ENCODE data around the gene SPOCD1. TPM values are rescaled to one million over a fixed set of nuclear protein-coding genes. Genes with fewer than 3 reads are reported as not detected.

The SPOCD1 gene
- total RNA-seq, 2 experiments from 2014 or later = 0.21 to 0.30 TPM

GRCh38 chr1:31797216-31797615 is 18.6 kb downstream of the SPOCD1 start:
- intact Hi-C loops (cut with micrococcal nuclease) = no loop called here
- H3K9me3 Mint-ChIP-seq = no peaks in the 10 kb centered on the region
- no peak overlapping the region for H3K27ac Mint-ChIP-seq
- DNase-seq = no peak
- CTCF ChIA-PET = interaction anchor here (0.9 to 1.0 kb wide), 2 partner anchors 8 to 19 kb away, joined by 3 to 7 read pairs; no protein-coding TSS in a partner anchor
- H3K4me3 Mint-ChIP-seq = no peak overlapping the region
- H3K4me1 Mint-ChIP-seq (ENCODE audit: low read depth) = peaks cover 7% of the 10 kb centered on the region
- H3K36me3 Mint-ChIP-seq (ENCODE audit: low read depth) = no peaks in the 10 kb centered on the region
- H3K27me3 Mint-ChIP-seq (ENCODE audit: low read depth) = no peaks in the 10 kb centered on the region

- intact Hi-C loops (cut with micrococcal nuclease) = no loop called here
- H3K4me3 Mint-ChIP-seq = no peak overlapping the region
- H3K36me3 Mint-ChIP-seq (ENCODE audit: low read depth) = no peaks in the 10 kb centered on the region
- CTCF ChIA-PET = no interaction called here
- no peak overlapping the region for H3K27ac Mint-ChIP-seq
- no peaks in the 10 kb centered on the region for H3K9me3 Mint-ChIP-seq
- DNase-seq = peak; percentile 1
- H3K4me1 Mint-ChIP-seq (ENCODE audit: low read depth) = peaks cover 6% of the 10 kb centered on the region
- no peaks in the 10 kb centered on the region for H3K27me3 Mint-ChIP-seq (ENCODE audit: low read depth)
Observed at GRCh38 chr1:31796707-31797106, 19.1 kb downstream of the SPOCD1 start.

- H3K4me1 Mint-ChIP-seq (ENCODE audit: low read depth) = peaks cover 6% of the 10 kb centered on the region
- H3K36me3 Mint-ChIP-seq (ENCODE audit: low read depth) = no peaks in the 10 kb centered on the region
- no peak overlapping the region for H3K4me3 Mint-ChIP-seq
- intact Hi-C loops (cut with micrococcal nuclease) = no loop called here
- no peak overlapping the region for H3K27ac Mint-ChIP-seq
- H3K9me3 Mint-ChIP-seq = no peaks in the 10 kb centered on the region
- CTCF ChIA-PET = no interaction called here
- H3K27me3 Mint-ChIP-seq (ENCODE audit: low read depth) = no peaks in the 10 kb centered on the region
- DNase-seq = peak; percentile 4
Observed at GRCh38 chr1:31795801-31796621, 19.8 kb downstream of the SPOCD1 start.

- H3K9me3 Mint-ChIP-seq = no peaks in the 10 kb centered on the region
- no peak for DNase-seq
- H3K27ac Mint-ChIP-seq = no peak overlapping the region
- CTCF ChIA-PET = no interaction called here
- H3K4me3 Mint-ChIP-seq = no peak overlapping the region
- H3K27me3 Mint-ChIP-seq (ENCODE audit: low read depth) = no peaks in the 10 kb centered on the region
- intact Hi-C loops (cut with micrococcal nuclease) = no loop called here
- H3K4me1 Mint-ChIP-seq (ENCODE audit: low read depth) = peaks cover 6% of the 10 kb centered on the region
- no peaks in the 10 kb centered on the region for H3K36me3 Mint-ChIP-seq (ENCODE audit: low read depth)
Observed at GRCh38 chr1:31795096-31795675, 20.6 kb downstream of the SPOCD1 start.

GRCh38 chr1:31793586-31794285 is 22.1 kb downstream of the SPOCD1 start:
- DNase-seq = peak; percentile 3
- intact Hi-C loops (cut with micrococcal nuclease) = no loop called here
- Mint-ChIP-seq H3K4me3 (no peak overlapping the region), H3K27ac (no peak overlapping the region), H3K9me3 (no peaks in the 10 kb centered on the region), H3K4me1 (ENCODE audit: low read depth) (peaks cover 3% of the 10 kb centered on the region), H3K27me3 (ENCODE audit: low read depth) (no peaks in the 10 kb centered on the region), H3K36me3 (ENCODE audit: low read depth) (no peaks in the 10 kb centered on the region)
- CTCF ChIA-PET = no interaction called here

GRCh38 chr1:31793086-31793485 is 22.7 kb downstream of the SPOCD1 start:
- intact Hi-C loops (cut with micrococcal nuclease) = no loop called here
- H3K27ac Mint-ChIP-seq = no peak overlapping the region
- no peaks in the 10 kb centered on the region for H3K27me3 Mint-ChIP-seq (ENCODE audit: low read depth)
- H3K4me1 Mint-ChIP-seq (ENCODE audit: low read depth) = peaks cover 1% of the 10 kb centered on the region
- H3K9me3 Mint-ChIP-seq = no peaks in the 10 kb centered on the region
- CTCF ChIA-PET = no interaction called here
- no peaks in the 10 kb centered on the region for H3K36me3 Mint-ChIP-seq (ENCODE audit: low read depth)
- DNase-seq = no peak
- H3K4me3 Mint-ChIP-seq = no peak overlapping the region

GRCh38 chr1:31792541-31792940 is 23.3 kb downstream of the SPOCD1 start:
- CTCF ChIA-PET = no interaction called here
- no peaks in the 10 kb centered on the region for H3K9me3 Mint-ChIP-seq
- no peak overlapping the region for H3K4me3 Mint-ChIP-seq
- H3K4me1 Mint-ChIP-seq (ENCODE audit: low read depth) = peaks cover 6% of the 10 kb centered on the region
- DNase-seq = no peak
- no peaks in the 10 kb centered on the region for H3K27me3 Mint-ChIP-seq (ENCODE audit: low read depth)
- H3K27ac Mint-ChIP-seq = no peak overlapping the region
- intact Hi-C loops (cut with micrococcal nuclease) = no loop called here
- H3K36me3 Mint-ChIP-seq (ENCODE audit: low read depth) = no peaks in the 10 kb centered on the region

GRCh38 chr1:31792116-31792515 is 23.7 kb downstream of the SPOCD1 start:
- intact Hi-C loops (cut with micrococcal nuclease) = no loop called here
- no peak overlapping the region for H3K4me3 Mint-ChIP-seq
- H3K27me3 Mint-ChIP-seq (ENCODE audit: low read depth) = no peaks in the 10 kb centered on the region
- H3K27ac Mint-ChIP-seq = no peak overlapping the region
- DNase-seq = no peak
- CTCF ChIA-PET = interaction anchor here (3.8 kb wide), 1 partner anchor 31 kb away, joined by 69 read pairs; the partner anchor contains the start of gene ADGRB2
- H3K4me1 Mint-ChIP-seq (ENCODE audit: low read depth) = peaks cover 6% of the 10 kb centered on the region
- no peaks in the 10 kb centered on the region for H3K36me3 Mint-ChIP-seq (ENCODE audit: low read depth)
- no peaks in the 10 kb centered on the region for H3K9me3 Mint-ChIP-seq

- CTCF ChIA-PET = interaction anchor here (0.9 to 3.8 kb wide), 7 partner anchors 31 to 228 kb away, joined by 3 to 69 read pairs (median 5); partner anchors contain the start of gene ADGRB2
- Mint-ChIP-seq H3K27me3 (ENCODE audit: low read depth) (no peaks in the 10 kb centered on the region), H3K4me3 (no peak overlapping the region), H3K4me1 (ENCODE audit: low read depth) (peaks cover 6% of the 10 kb centered on the region), H3K36me3 (ENCODE audit: low read depth) (no peaks in the 10 kb centered on the region), H3K27ac (no peak overlapping the region), H3K9me3 (no peaks in the 10 kb centered on the region)
- no peak for DNase-seq
- intact Hi-C loops (cut with micrococcal nuclease) = no loop called here
Observed at GRCh38 chr1:31791131-31791858, 24.5 kb downstream of the SPOCD1 start.

GRCh38 chr1:31790641-31791091 is 25.2 kb downstream of the SPOCD1 start:
- H3K27ac Mint-ChIP-seq = no peak overlapping the region
- CTCF ChIA-PET = interaction anchor here (0.8 to 3.8 kb wide), 10 partner anchors 30 to 227 kb away, joined by 3 to 69 read pairs (median 4); partner anchors contain the start of gene ADGRB2
- intact Hi-C loops (cut with micrococcal nuclease) = no loop called here
- no peak overlapping the region for H3K4me3 Mint-ChIP-seq
- no peaks in the 10 kb centered on the region for H3K27me3 Mint-ChIP-seq (ENCODE audit: low read depth)
- no peaks in the 10 kb centered on the region for H3K36me3 Mint-ChIP-seq (ENCODE audit: low read depth)
- no peaks in the 10 kb centered on the region for H3K9me3 Mint-ChIP-seq
- no peak for DNase-seq
- peaks cover 6% of the 10 kb centered on the region for H3K4me1 Mint-ChIP-seq (ENCODE audit: low read depth)

- Mint-ChIP-seq H3K27me3 (ENCODE audit: low read depth) (no peaks in the 10 kb centered on the region), H3K4me3 (no peak overlapping the region), H3K4me1 (ENCODE audit: low read depth) (peaks cover 6% of the 10 kb centered on the region), H3K9me3 (no peaks in the 10 kb centered on the region), H3K27ac (no peak overlapping the region), H3K36me3 (ENCODE audit: low read depth) (no peaks in the 10 kb centered on the region)
- CTCF ChIA-PET = interaction anchor here (0.7 to 3.8 kb wide), 21 partner anchors 12 to 264 kb away, joined by 3 to 69 read pairs (median 5); partner anchors contain the start of gene ADGRB2
- intact Hi-C loops (cut with micrococcal nuclease) = no loop called here
- DNase-seq = no peak
Observed at GRCh38 chr1:31790140-31790539, 25.7 kb downstream of the SPOCD1 start.
